ENCODE results near the gene PGLYRP2. TPM values are rescaled to one million over a fixed set of nuclear protein-coding genes. Genes with fewer than 3 reads are reported as not detected.

The PGLYRP2 gene
- total RNA-seq, 1 experiment from 2014 or later = not detected

DNA sequence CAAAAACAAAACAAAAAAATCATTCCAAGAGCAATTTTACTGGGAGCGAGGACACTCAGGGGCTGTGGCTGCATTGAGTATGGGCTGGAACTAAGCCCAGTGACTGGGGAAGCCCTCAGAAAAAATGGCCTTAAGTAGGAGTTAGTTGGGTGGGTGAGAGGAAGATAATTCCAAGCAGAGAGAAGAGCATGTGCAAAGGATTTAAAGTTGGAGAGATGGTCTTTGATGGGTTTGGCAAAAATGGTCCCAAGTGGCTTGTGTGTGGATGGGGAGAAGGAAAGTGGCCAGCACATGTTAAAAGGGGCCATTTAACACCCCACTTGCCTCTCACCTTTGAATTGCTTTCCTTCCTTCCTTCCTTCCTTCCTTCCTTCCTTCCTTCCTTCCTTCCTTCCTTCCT is 22.3 kb upstream of the PGLYRP2 start:
- ChIA-PET CTCF (no interaction called here), RAD21 (ENCODE audit: low non-redundant PET in 1 of 2, low total read pairs in 2 of 2, uncharacterized antibody in 2 of 2, unreplicated experiment in 2 of 2) (no interaction called here), POLR2A (interaction anchor here (0.7 kb wide), 1 partner anchor 121 kb away, joined by 4 read pairs; no protein-coding TSS in a partner anchor)
- no peak overlapping the region for H3K27ac ChIP-seq (ENCODE audit: low read depth, low read length)
- H3K9ac ChIP-seq (ENCODE audit: low read length) = no peak overlapping the region
- H3K79me2 ChIP-seq (ENCODE audit: insufficient read depth, low read length) = no peaks in the 10 kb centered on the region
- DNase-seq (ENCODE audit: low read depth, low spot score) = no peak
- ATAC-seq = no peak
- H3K4me3 ChIP-seq (replicated peaks in 1 of 2; ENCODE audit: low read depth in 1 of 2, low read length in 2 of 2) = no peak overlapping the region
- TF ChIP-seq, protein P1, sequence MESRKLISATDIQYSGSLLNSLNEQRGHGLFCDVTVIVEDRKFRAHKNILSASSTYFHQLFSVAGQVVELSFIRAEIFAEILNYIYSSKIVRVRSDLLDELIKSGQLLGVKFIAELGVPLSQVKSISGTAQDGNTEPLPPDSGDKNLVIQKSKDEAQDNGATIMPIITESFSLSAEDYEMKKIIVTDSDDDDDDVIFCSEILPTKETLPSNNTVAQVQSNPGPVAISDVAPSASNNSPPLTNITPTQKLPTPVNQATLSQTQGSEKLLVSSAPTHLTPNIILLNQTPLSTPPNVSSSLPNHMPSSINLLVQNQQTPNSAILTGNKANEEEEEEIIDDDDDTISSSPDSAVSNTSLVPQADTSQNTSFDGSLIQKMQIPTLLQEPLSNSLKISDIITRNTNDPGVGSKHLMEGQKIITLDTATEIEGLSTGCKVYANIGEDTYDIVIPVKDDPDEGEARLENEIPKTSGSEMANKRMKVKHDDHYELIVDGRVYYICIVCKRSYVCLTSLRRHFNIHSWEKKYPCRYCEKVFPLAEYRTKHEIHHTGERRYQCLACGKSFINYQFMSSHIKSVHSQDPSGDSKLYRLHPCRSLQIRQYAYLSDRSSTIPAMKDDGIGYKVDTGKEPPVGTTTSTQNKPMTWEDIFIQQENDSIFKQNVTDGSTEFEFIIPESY (IDR thresholded peaks at IDR 0.05; ENCODE audit: extremely low read depth, insufficient replicate concordance, low read length) = no peak
- TF ChIP-seq SRF (IDR thresholded peaks at IDR 0.05; ENCODE audit: low read depth) (no peak), FOSL1 (IDR thresholded peaks at IDR 0.05; ENCODE audit: low read depth) (no peak), TCF7L2 (IDR thresholded peaks at IDR 0.05; ENCODE audit: borderline replicate concordance, extremely low read depth, insufficient read depth, insufficient read length) (no peak), ZNF274 (IDR thresholded peaks at IDR 0.05; ENCODE audit: low read depth, low read length) (no peak), POLR2AphosphoS5 (IDR thresholded peaks at IDR 0.05; ENCODE audit: low read depth, low read length) (no peak), EZH2 (IDR thresholded peaks at IDR 0.05) (no peak), RAD21 (IDR thresholded peaks at IDR 0.05; ENCODE audit: low read depth) (no peak), ZFX (IDR thresholded peaks at IDR 0.05) (no peak), SP1 (IDR thresholded peaks at IDR 0.05; ENCODE audit: low read depth) (no peak)
- TF ChIP-seq, protein P2, sequence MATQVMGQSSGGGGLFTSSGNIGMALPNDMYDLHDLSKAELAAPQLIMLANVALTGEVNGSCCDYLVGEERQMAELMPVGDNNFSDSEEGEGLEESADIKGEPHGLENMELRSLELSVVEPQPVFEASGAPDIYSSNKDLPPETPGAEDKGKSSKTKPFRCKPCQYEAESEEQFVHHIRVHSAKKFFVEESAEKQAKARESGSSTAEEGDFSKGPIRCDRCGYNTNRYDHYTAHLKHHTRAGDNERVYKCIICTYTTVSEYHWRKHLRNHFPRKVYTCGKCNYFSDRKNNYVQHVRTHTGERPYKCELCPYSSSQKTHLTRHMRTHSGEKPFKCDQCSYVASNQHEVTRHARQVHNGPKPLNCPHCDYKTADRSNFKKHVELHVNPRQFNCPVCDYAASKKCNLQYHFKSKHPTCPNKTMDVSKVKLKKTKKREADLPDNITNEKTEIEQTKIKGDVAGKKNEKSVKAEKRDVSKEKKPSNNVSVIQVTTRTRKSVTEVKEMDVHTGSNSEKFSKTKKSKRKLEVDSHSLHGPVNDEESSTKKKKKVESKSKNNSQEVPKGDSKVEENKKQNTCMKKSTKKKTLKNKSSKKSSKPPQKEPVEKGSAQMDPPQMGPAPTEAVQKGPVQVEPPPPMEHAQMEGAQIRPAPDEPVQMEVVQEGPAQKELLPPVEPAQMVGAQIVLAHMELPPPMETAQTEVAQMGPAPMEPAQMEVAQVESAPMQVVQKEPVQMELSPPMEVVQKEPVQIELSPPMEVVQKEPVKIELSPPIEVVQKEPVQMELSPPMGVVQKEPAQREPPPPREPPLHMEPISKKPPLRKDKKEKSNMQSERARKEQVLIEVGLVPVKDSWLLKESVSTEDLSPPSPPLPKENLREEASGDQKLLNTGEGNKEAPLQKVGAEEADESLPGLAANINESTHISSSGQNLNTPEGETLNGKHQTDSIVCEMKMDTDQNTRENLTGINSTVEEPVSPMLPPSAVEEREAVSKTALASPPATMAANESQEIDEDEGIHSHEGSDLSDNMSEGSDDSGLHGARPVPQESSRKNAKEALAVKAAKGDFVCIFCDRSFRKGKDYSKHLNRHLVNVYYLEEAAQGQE (IDR thresholded peaks at IDR 0.05; ENCODE audit: low read depth) = no peak
- TF ChIP-seq, protein P3, sequence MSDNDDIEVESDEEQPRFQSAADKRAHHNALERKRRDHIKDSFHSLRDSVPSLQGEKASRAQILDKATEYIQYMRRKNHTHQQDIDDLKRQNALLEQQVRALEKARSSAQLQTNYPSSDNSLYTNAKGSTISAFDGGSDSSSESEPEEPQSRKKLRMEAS (IDR thresholded peaks at IDR 0.05) = no peak
- no peak overlapping the region for H2AFZ ChIP-seq (ENCODE audit: low read depth, low read length, poor library complexity, severe bottlenecking)
- H4K20me1 ChIP-seq (ENCODE audit: insufficient read depth) = no peaks in the 10 kb centered on the region
- no TSS peak for BruUV-seq (replicated peaks)
- no peaks in the 10 kb centered on the region for H3K9me2 ChIP-seq (ENCODE audit: insufficient read depth)
- intact Hi-C loops (cut with micrococcal nuclease) = no loop called here
- H3K36me3 ChIP-seq (ENCODE audit: control insufficient read depth in 1 of 2, insufficient read depth in 2 of 2, low read length in 2 of 2) = no peaks in the 10 kb centered on the region
- H3K9me3 ChIP-seq (ENCODE audit: control insufficient read depth in 1 of 2, insufficient read depth in 1 of 2, low read depth in 1 of 2, low read length in 2 of 2) = no peaks in the 10 kb centered on the region
- H3K4me1 ChIP-seq (ENCODE audit: control insufficient read depth in 1 of 2, insufficient read depth in 2 of 2, low read length in 2 of 2) = peaks cover 4 to 11% of the 10 kb centered on the region in 2 experiments; a peak in 3 of 4 replicates
- H3K27me3 ChIP-seq (ENCODE audit: insufficient read depth, low read length) = no peaks in the 10 kb centered on the region
- no peak overlapping the region for H3K4me2 ChIP-seq (ENCODE audit: low read length)
